Spleen (tissue), 11 donors: Measurements from ENCODE around the gene LAMB1. TPM values are rescaled to one million over a fixed set of nuclear protein-coding genes. Genes with fewer than 3 reads are reported as not detected.
A peak's percentile ranks its signal among the peaks of the same experiment; 100 is the strongest.
"Not testable (repeated sequence)": the region's sequence is repeated elsewhere in the genome, so short reads cannot be mapped to it uniquely, and the experiment has no call there.

ENCODE experiments used
- DNase-seq: peaks from one replicate; pipeline ENCODE4 v3.0.0-alpha.2; 2020
- H3K27ac ChIP-seq, 8 donors: fragments of 200-600 bp; sonication (generic) in 7 of 8; 1 replicate in 4 of 8; 2 replicates in 4 of 8; pipeline versions ENCODE4 v1.5.0 to v1.8.0; 2016 to 2021; ENCODE audit warnings: inconsistent platforms in 4 of 8, mild to moderate bottlenecking in 4 of 8, moderate library complexity in 1 of 8
- H3K27me3 ChIP-seq, 7 donors: fragments of 200-600 bp; sonication (generic) in 6 of 7; replicated peaks in 1 of 7; 1 replicate in 4 of 7; 2 replicates in 3 of 7; pipeline versions ENCODE4 v1.5.0 to v1.8.0; 2016 to 2021; ENCODE audit warnings: inconsistent platforms in 3 of 7, mild to moderate bottlenecking in 1 of 7
- H3K36me3 ChIP-seq, 6 donors: fragments of 200-600 bp; sonication (generic) in 5 of 6; 1 replicate in 4 of 6; 2 replicates in 2 of 6; pipeline versions ENCODE4 v1.5.0 to v1.8.0; 2016 to 2021; ENCODE audit warnings: inconsistent platforms in 2 of 6
- H3K4me1 ChIP-seq, 6 donors: fragments of 200-600 bp; sonication (generic) in 5 of 6; 1 replicate in 3 of 6; 2 replicates in 3 of 6; pipeline versions ENCODE4 v1.5.0 to v1.8.0; 2016 to 2021; ENCODE audit warnings: inconsistent platforms in 3 of 6
- H3K4me3 ChIP-seq, 8 donors: fragments of 200-600 bp; sonication (generic) in 7 of 8; 1 replicate in 4 of 8; 2 replicates in 4 of 8; pipeline versions ENCODE4 v1.5.0 to v1.8.0; 2016 to 2021; ENCODE audit warnings: inconsistent platforms in 4 of 8, mild to moderate bottlenecking in 4 of 8, moderate library complexity in 2 of 8
- H3K9me3 ChIP-seq, 8 donors: fragments of 200-600 bp; sonication (generic) in 7 of 8; 1 replicate in 4 of 8; 2 replicates in 4 of 8; pipeline versions ENCODE4 v1.5.0 to v1.8.0; 2016 to 2021; ENCODE audit warnings: inconsistent platforms in 4 of 8
- CTCF ChIP-seq, 11 experiments: fragments of 200-600 bp in 7 of 11; fragments of 450-650 bp in 4 of 11; sonication (generic) in 4 of 11; IDR thresholded peaks in 8 of 11; conservative IDR thresholded peaks in 3 of 11; 1 replicate in 7 of 11; 2 replicates in 4 of 11; pipeline versions ENCODE4 v1.4.0 to v1.8.0; 2016 to 2021; ENCODE audit warnings: antibody characterized with exemption in 11 of 11, inconsistent platforms in 4 of 11, mild to moderate bottlenecking in 1 of 11
- POLR2A ChIP-seq, 3 donors: fragments of 450-650 bp; IDR thresholded peaks; one replicate each; pipeline ENCODE4 v1.5.1; 2017; ENCODE audit warnings: antibody characterized with exemption in 3 of 3, mild to moderate bottlenecking in 1 of 3
- POLR2AphosphoS5 ChIP-seq, 3 donors: sonication (generic); formaldehyde crosslinking; IDR thresholded peaks; one replicate each; pipeline ENCODE4 v1.5.1; 2017; ENCODE audit warnings: antibody characterized with exemption in 3 of 3
- WGBS, 5 donors: extraction: QIAGEN DNeasy Blood & Tissue Kit in 3 of 5; methylation state at CpG; one replicate each; pipeline versions ENCODE4 v1.1.5 to v1.1.7; 2013 to 2018; 5-methylcytosine and 5-hydroxymethylcytosine counted together
- intact Hi-C: fragments of 100-400 bp; cut with DNase I; formaldehyde crosslinking; loops from one replicate; pipeline ENCODE4 v1.15.0; 2023; ENCODE audit warnings: low total_unique reads
- polyA plus RNA-seq, 3 donors: library from polyadenylated mRNA; stranded (reverse); fragments of 200-250 nt; gene quantifications; one replicate each; pipeline ENCODE4 v1.2.1, GENCODE V29; 2013
- total RNA-seq, 7 donors: library from RNA; depleted of rRNA in 3 of 7; stranded (reverse); fragments of >200 nt in 3 of 7; fragmentation: NEBNext Ultra II Directional in 4 of 7; extraction: Animal tissue kit (Norgen Biotek cat#: 25700) in 4 of 7; gene quantifications; one replicate each; pipeline versions ENCODE4 v1.1.0 to v1.2.1, GENCODE V29; 2016 to 2021
- donor health status: healthy with polysubstance abuse.
- donor health status: DM: no; HTN: no; CAD: no; lungs with moderate emphysema.
- donor health status: DM: no; HTN: no; CAD: no.
- donor health status: Bipolar disorder and iron deficiency.
- donor health status: healthy.
- donor health status: DM: no; HTN: no; CAD: no.
- donor health status: DM: yes; HTN: yes; CAD: no.

LAMB1 gene
- total and polyA plus RNA-seq, 10 donors = 51.4 to 181 (median 126) TPM

GRCh38 chr7:107900496-107901015, 102.4 kb downstream of the LAMB1 start:
- H3K36me3 ChIP-seq = peaks cover 0 to 75% (median 33%) of the 10 kb centered on the region in 6 donors

GRCh38 chr7:107898997-107899594, 103.9 kb downstream of the LAMB1 start:
- Histone ChIP-seq H3K9me3 (no peaks in the 10 kb centered on the region), H3K27me3 (no peaks in the 10 kb centered on the region), H3K4me1 (peaks cover 22 to 94% (median 74%) of the 10 kb centered on the region in 6 donors), H3K36me3 (peaks cover 0 to 75% (median 25%) of the 10 kb centered on the region in 6 donors), H3K27ac (peak overlapping the region in 3 of 8 donors; percentile 8 to 69 (median 47)), H3K4me3 (no peak overlapping the region)
- TF ChIP-seq POLR2AphosphoS5 (IDR thresholded peaks at IDR 0.05) (no peak), POLR2A (IDR thresholded peaks at IDR 0.05) (no peak)
- DNase-seq = no peak
- intact Hi-C loops = no loop called here
- 32 to 40% (median 36%) methylated on average over 2 of the region's 2 CpGs for WGBS, 5 donors

More at GRCh38 chr7:107900496-107901015, 102.4 kb downstream of the LAMB1 start:
- DNase-seq = no peak
- Histone ChIP-seq H3K9me3 (no peaks in the 10 kb centered on the region), H3K4me3 (no peak overlapping the region), H3K27ac (no peak overlapping the region), H3K27me3 (no peaks in the 10 kb centered on the region), H3K4me1 (peaks cover 12 to 79% (median 62%) of the 10 kb centered on the region in 6 donors)
- 82 to 90% (median 83%) methylated on average over 1 of the region's 1 CpG for WGBS, 5 donors
- no peak for TF ChIP-seq POLR2AphosphoS5 (IDR thresholded peaks at IDR 0.05)
- intact Hi-C loops = no loop called here

GRCh38 chr7:107892367-107892741, 110.6 kb downstream of the LAMB1 start:
- peak overlapping the region; percentile 57 to 83 (median 69) for H3K4me3 ChIP-seq
- H3K9me3 ChIP-seq, DNase-seq, H3K27me3 ChIP-seq, intact Hi-C loops: not testable (repeated sequence)
- H3K27ac ChIP-seq = peak overlapping the region in 7 of 8 donors; percentile 96 to 99 (median 98)
- WGBS, 5 donors = 82 to 93% (median 90%) methylated on average over 8 of the region's 8 CpGs
- peaks cover 30 to 68% (median 58%) of the 10 kb centered on the region in 6 donors for H3K4me1 ChIP-seq
- H3K36me3 ChIP-seq = peaks cover 0 to 44% (median 6%) of the 10 kb centered on the region in 6 donors

- H3K27ac ChIP-seq = peak overlapping the region; percentile 94 to 99 (median 98)
- TF ChIP-seq POLR2AphosphoS5 (IDR thresholded peaks at IDR 0.05) (no peak), CTCF (IDR thresholded peaks at IDR 0.05 in 8 of 11, conservative IDR thresholded peaks at IDR 0.05 in 3 of 11) (no peak), POLR2A (IDR thresholded peaks at IDR 0.05) (no peak)
- H3K36me3 ChIP-seq = peaks cover 0 to 38% (median 6%) of the 10 kb centered on the region in 6 donors
- no peak for DNase-seq
- intact Hi-C loops = no loop called here
- peak overlapping the region; percentile 57 to 83 (median 69) for H3K4me3 ChIP-seq
- H3K4me1 ChIP-seq = peaks cover 30 to 63% (median 53%) of the 10 kb centered on the region in 6 donors
- no peaks in the 10 kb centered on the region for H3K27me3 ChIP-seq
- 13 to 23% (median 15%) methylated on average over 9 of the region's 9 CpGs for WGBS, 5 donors
- H3K9me3 ChIP-seq = no peaks in the 10 kb centered on the region
Measured at GRCh38 chr7:107891636-107892366, 111.2 kb downstream of the LAMB1 start.

- intact Hi-C loops = no loop called here
- H3K4me1 ChIP-seq = peaks cover 30 to 57% (median 49%) of the 10 kb centered on the region in 6 donors
- peak; percentile 99 for TF ChIP-seq POLR2AphosphoS5 (IDR thresholded peaks at IDR 0.05)
- peak; percentile 60 to 76 (median 62) for TF ChIP-seq POLR2A (IDR thresholded peaks at IDR 0.05)
- peak in 5 of 11 experiments; percentile 2 to 41 (median 22) for TF ChIP-seq CTCF (IDR thresholded peaks at IDR 0.05 in 8 of 11, conservative IDR thresholded peaks at IDR 0.05 in 3 of 11)
- 0 to 1% (median 0%) methylated on average over 40 to 55 of the region's 55 CpGs for WGBS, 5 donors
- H3K4me3 ChIP-seq = peak within 1 kb of the TSS; percentile 57 to 83 (median 69)
- H3K27me3 ChIP-seq = peaks cover 0 to 5% (median 0%) of the 10 kb centered on the region in 7 donors
- H3K36me3 ChIP-seq = peaks cover 0 to 31% (median 6%) of the 10 kb centered on the region in 6 donors
- H3K27ac ChIP-seq = peak within 1 kb of the TSS; percentile 94 to 99 (median 98)
- no peaks in the 10 kb centered on the region for H3K9me3 ChIP-seq
- peak; percentile 99 for DNase-seq
Measured at GRCh38 chr7:107890962-107891635, 111.9 kb downstream of the LAMB1 start, which contains the start of gene DLD. Gene DLD, plus strand, starts transcription at chr7:107891183. Its CDS starts 68 bp downstream, at chr7:107891251.
